Fibroblast of lung (primary cell): ENCODE measurements around the gene TMPRSS13. TPM values are rescaled to one million over a fixed set of nuclear protein-coding genes. Genes with fewer than 3 reads are reported as not detected.

Source experiments
- DNase-seq, 2 donors: peaks; one replicate each; pipeline versions ENCODE4 v3.0.0 to v3.0.0-alpha.2; 2010; ENCODE audit warnings: low read depth in 2 of 2
- H2AFZ ChIP-seq: 2 replicates; pipeline ENCODE4 v1.5.1; 2012; ENCODE audit warnings: low read length, control low read depth, inconsistent platforms
- H3K27ac ChIP-seq: 2 replicates; pipeline ENCODE4 v1.5.1; 2011; ENCODE audit warnings: low read length, control low read depth; ENCODE audit not compliant: insufficient read depth
- H3K27me3 ChIP-seq: 2 replicates; pipeline ENCODE4 v1.5.1; 2011; ENCODE audit warnings: mild to moderate bottlenecking, low read length; ENCODE audit not compliant: control insufficient read depth, insufficient read depth
- H3K36me3 ChIP-seq: 2 replicates; pipeline ENCODE4 v1.5.1; 2011; ENCODE audit warnings: low read length; ENCODE audit not compliant: control insufficient read depth, insufficient read depth
- H3K4me1 ChIP-seq: 2 replicates; pipeline ENCODE4 v1.5.1; 2011; ENCODE audit warnings: low read length; ENCODE audit not compliant: control insufficient read depth, insufficient read depth; ENCODE audit errors: extremely low read depth
- H3K4me2 ChIP-seq: 2 replicates; pipeline ENCODE4 v1.5.1; 2011; ENCODE audit warnings: low read length, control low read depth; ENCODE audit not compliant: insufficient read depth; ENCODE audit errors: extremely low read depth
- H3K4me3 ChIP-seq, 4 experiments: fragments of 200-600 bp in 1 of 4; sonication (generic) in 1 of 4; replicated peaks in 1 of 4; 2 replicates each; pipeline ENCODE4 v1.5.1; 2011 to 2016; ENCODE audit warnings: low read length in 4 of 4, low read depth in 3 of 4, mild to moderate bottlenecking in 3 of 4, control low read depth in 2 of 4, inconsistent platforms in 1 of 4, mixed read lengths in 1 of 4; ENCODE audit not compliant: insufficient read depth in 1 of 4; ENCODE audit errors: control extremely low read depth in 1 of 4
- H3K79me2 ChIP-seq: 2 replicates; pipeline ENCODE4 v1.5.1; 2012; ENCODE audit warnings: mild to moderate bottlenecking, low read length, inconsistent platforms; ENCODE audit not compliant: control insufficient read depth, insufficient read depth
- H3K9ac ChIP-seq: 2 replicates; pipeline ENCODE4 v1.5.1; 2011; ENCODE audit warnings: mild to moderate bottlenecking, low read length, control low read depth; ENCODE audit not compliant: insufficient read depth
- H3K9me3 ChIP-seq: 2 replicates; pipeline ENCODE4 v1.5.1; 2012; ENCODE audit warnings: low read depth, low read length; ENCODE audit not compliant: control insufficient read depth, insufficient read depth
- H4K20me1 ChIP-seq: 2 replicates; pipeline ENCODE4 v1.5.1; 2011; ENCODE audit warnings: low read length; ENCODE audit not compliant: control insufficient read depth, insufficient read depth; ENCODE audit errors: extremely low read depth
- CTCF ChIP-seq, 2 donors: IDR thresholded peaks in 1 of 2; conservative IDR thresholded peaks in 1 of 2; 1 replicate in 1 of 2; 2 replicates in 1 of 2; pipeline ENCODE4 v1.5.1; 2011 to 2012; ENCODE audit warnings: low read length in 2 of 2, control low read depth in 1 of 2, inconsistent platforms in 1 of 2, low read depth in 1 of 2, mild to moderate bottlenecking in 1 of 2
- EZH2 ChIP-seq: IDR thresholded peaks from 2 replicates; pipeline ENCODE4 v1.5.1; 2012; ENCODE audit warnings: low read length, control low read depth, mild to moderate bottlenecking; ENCODE audit errors: missing control alignments
- polyA plus RNA-seq, 2 donors: library from polyadenylated mRNA; depleted of rRNA in 1 of 2; stranded (reverse) in 1 of 2; unstranded in 1 of 2; fragments of >200 nt; gene quantifications; 2 replicates each; pipeline ENCODE4 v1.2.1, GENCODE V29; 2011 to 2012; ENCODE audit warnings: missing spikeins in 1 of 2
- total RNA-seq: library from RNA; depleted of rRNA; stranded (reverse); fragments of >200 nt; gene quantifications from 2 replicates; pipeline ENCODE4 v1.2.1, GENCODE V29; 2014

TMPRSS13 gene
- total and polyA plus RNA-seq, 2 donors (not counting 1 experiment from before 2014, with no cell fraction given), result not detected

DNA sequence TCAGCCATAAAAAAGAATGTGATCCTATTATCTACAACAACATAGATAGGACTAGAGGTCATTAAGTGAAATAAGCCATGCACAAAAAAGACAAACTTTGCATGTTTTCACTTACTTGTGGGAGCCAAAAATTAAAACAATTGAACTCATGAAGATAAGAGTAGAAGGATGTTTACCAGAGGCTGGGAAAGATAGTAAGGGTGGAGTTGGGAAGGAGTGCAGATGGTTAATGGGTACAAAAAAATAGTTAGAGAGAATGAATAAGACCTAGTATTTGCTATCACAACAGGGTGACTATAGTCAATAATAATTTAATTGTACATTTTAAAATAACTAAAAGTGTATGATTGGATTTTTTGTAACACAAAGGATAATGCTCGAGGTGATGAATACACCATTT lies 29.7 kb upstream of the TMPRSS13 start:
- H3K36me3 ChIP-seq, result no peaks in the 10 kb centered on the region
- no peak overlapping the region for H3K9ac ChIP-seq
- no peaks in the 10 kb centered on the region for H3K9me3 ChIP-seq
- H4K20me1 ChIP-seq, result no peaks in the 10 kb centered on the region
- TF ChIP-seq CTCF (conservative IDR thresholded peaks at IDR 0.05 in 1 of 2, IDR thresholded peaks at IDR 0.05 in 1 of 2; ENCODE audit: low read depth in 1 of 2, low read length in 2 of 2) (no peak), EZH2 (no peak)
- no peak overlapping the region for H2AFZ ChIP-seq
- no peak overlapping the region for H3K4me2 ChIP-seq
- no peak for DNase-seq
- no peak overlapping the region for H3K4me3 ChIP-seq
- H3K27ac ChIP-seq, result no peak overlapping the region
- no peaks in the 10 kb centered on the region for H3K27me3 ChIP-seq
- H3K79me2 ChIP-seq, result no peaks in the 10 kb centered on the region
- no peaks in the 10 kb centered on the region for H3K4me1 ChIP-seq

DNA sequence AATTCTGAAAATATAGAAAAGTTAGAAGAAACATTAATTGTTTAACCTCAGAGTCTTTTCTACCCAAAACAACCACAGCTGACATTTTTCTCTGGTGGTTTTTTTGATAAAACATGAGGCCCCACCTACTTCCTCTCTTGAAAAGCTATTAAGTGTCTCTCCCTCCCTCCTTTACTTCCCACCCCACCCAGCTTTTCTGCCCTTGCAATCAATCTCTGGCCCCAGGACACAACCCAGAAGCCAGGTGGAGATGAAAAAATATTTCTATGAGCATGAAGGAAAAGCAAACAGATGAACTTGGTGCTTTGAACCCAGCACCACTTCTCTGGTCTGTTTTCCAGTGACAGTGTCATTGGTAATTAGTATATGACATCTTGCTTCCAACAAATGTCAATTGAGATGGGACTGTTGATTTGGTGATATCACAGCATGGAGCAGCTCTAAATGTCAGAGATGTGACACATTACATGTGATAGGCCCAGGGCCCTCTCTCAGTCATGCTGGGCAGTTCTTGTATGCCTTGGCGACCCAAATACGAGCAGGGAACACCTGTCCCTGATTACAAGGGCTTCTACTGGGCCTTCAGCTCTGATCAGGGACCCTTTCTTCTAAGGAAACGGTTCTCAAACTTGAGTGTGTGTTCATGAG lies 23.9 kb upstream of the TMPRSS13 start:
- Histone ChIP-seq H3K9ac (no peak overlapping the region), H3K4me1 (no peaks in the 10 kb centered on the region), H3K79me2 (no peaks in the 10 kb centered on the region), H3K4me2 (no peak overlapping the region), H3K36me3 (no peaks in the 10 kb centered on the region), H4K20me1 (no peaks in the 10 kb centered on the region), H3K4me3 (no peak overlapping the region), H3K27me3 (peaks cover 2% of the 10 kb centered on the region), H3K27ac (no peak overlapping the region), H2AFZ (no peak overlapping the region), H3K9me3 (no peaks in the 10 kb centered on the region)
- no peak for TF ChIP-seq CTCF (conservative IDR thresholded peaks at IDR 0.05 in 1 of 2, IDR thresholded peaks at IDR 0.05 in 1 of 2; ENCODE audit: low read depth in 1 of 2, low read length in 2 of 2)
- no peak for TF ChIP-seq EZH2
- no peak for DNase-seq

- Histone ChIP-seq H3K36me3 (no peaks in the 10 kb centered on the region), H4K20me1 (no peaks in the 10 kb centered on the region), H3K27ac (no peak overlapping the region), H3K4me1 (no peaks in the 10 kb centered on the region), H3K79me2 (no peaks in the 10 kb centered on the region), H3K27me3 (peaks cover 2% of the 10 kb centered on the region), H3K4me2 (no peak overlapping the region), H3K9me3 (no peaks in the 10 kb centered on the region), H3K4me3 (no peak overlapping the region), H2AFZ (no peak overlapping the region), H3K9ac (no peak overlapping the region)
- no peak for DNase-seq
- TF ChIP-seq EZH2 (no peak), CTCF (conservative IDR thresholded peaks at IDR 0.05 in 1 of 2, IDR thresholded peaks at IDR 0.05 in 1 of 2; ENCODE audit: low read depth in 1 of 2, low read length in 2 of 2) (no peak)
Measured at GRCh38 chr11:117950993-117951961, 22.1 kb upstream of the TMPRSS13 start.
